ENCODE results near the gene FBXO30.
A peak's percentile ranks its signal among the peaks of the same experiment; 100 is the strongest.

FBXO30 gene

DNA sequence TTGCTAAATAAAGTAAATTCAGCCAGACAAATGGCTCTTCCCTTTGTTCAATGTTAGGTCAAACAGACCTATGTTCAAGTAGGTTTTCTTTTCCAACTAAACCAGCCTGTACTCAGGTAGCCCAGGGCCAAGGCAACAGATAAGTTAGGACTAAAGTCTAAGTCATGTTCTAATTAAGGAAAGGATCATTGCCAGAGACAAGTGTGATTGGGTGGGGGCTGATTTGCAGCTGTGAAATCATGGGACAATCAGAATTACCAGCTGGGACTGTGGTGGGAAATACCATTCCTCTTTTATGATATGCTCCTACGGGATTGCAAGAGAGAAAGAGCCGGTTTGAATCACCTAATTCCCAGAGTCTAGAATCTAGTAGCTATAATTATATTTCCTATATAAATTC, 4.2 kb upstream of the FBXO30 start:
- H3K9me3 ChIP-seq (ENCODE audit: insufficient read depth, low read length, severe bottlenecking), result no peaks in the 10 kb centered on the region
- H3K4me1 ChIP-seq (ENCODE audit: insufficient read depth, low read length), result peaks cover 15% of the 10 kb centered on the region
- no peak overlapping the region for H3K4me3 ChIP-seq (ENCODE audit: low read depth in 1 of 2, low read length in 2 of 2)
- H3K4me2 ChIP-seq (ENCODE audit: insufficient read depth, low read length), result no peak overlapping the region
- no peaks in the 10 kb centered on the region for H3K27me3 ChIP-seq (ENCODE audit: insufficient read depth, low read length, poor library complexity)
- H3K79me2 ChIP-seq (ENCODE audit: insufficient read depth, low read length), result peaks cover 24% of the 10 kb centered on the region
- H4K20me1 ChIP-seq (ENCODE audit: insufficient read depth, low read length), result no peaks in the 10 kb centered on the region
- no peak overlapping the region for H2AFZ ChIP-seq (ENCODE audit: low read depth, low read length)
- no peak overlapping the region for H3K9ac ChIP-seq (ENCODE audit: low read depth, low read length)
- no peak for ATAC-seq (ENCODE audit: insufficient read depth, low read depth)
- H3K36me3 ChIP-seq (ENCODE audit: insufficient read depth, low read length), result no peaks in the 10 kb centered on the region; the same call in 1 of the 2 replicates
- H3K27ac ChIP-seq (ENCODE audit: low read length), result no peak overlapping the region
- DNase-seq, result no peak
- TF ChIP-seq, protein P1, sequence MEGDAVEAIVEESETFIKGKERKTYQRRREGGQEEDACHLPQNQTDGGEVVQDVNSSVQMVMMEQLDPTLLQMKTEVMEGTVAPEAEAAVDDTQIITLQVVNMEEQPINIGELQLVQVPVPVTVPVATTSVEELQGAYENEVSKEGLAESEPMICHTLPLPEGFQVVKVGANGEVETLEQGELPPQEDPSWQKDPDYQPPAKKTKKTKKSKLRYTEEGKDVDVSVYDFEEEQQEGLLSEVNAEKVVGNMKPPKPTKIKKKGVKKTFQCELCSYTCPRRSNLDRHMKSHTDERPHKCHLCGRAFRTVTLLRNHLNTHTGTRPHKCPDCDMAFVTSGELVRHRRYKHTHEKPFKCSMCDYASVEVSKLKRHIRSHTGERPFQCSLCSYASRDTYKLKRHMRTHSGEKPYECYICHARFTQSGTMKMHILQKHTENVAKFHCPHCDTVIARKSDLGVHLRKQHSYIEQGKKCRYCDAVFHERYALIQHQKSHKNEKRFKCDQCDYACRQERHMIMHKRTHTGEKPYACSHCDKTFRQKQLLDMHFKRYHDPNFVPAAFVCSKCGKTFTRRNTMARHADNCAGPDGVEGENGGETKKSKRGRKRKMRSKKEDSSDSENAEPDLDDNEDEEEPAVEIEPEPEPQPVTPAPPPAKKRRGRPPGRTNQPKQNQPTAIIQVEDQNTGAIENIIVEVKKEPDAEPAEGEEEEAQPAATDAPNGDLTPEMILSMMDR (IDR thresholded peaks at IDR 0.05; ENCODE audit: borderline replicate concordance, extremely low read depth, low read length, poor library complexity, severe bottlenecking), result no peak
- TF ChIP-seq EZH2 (IDR thresholded peaks at IDR 0.05; ENCODE audit: borderline replicate concordance, low read depth, low read length, severe bottlenecking), result no peak

DNA sequence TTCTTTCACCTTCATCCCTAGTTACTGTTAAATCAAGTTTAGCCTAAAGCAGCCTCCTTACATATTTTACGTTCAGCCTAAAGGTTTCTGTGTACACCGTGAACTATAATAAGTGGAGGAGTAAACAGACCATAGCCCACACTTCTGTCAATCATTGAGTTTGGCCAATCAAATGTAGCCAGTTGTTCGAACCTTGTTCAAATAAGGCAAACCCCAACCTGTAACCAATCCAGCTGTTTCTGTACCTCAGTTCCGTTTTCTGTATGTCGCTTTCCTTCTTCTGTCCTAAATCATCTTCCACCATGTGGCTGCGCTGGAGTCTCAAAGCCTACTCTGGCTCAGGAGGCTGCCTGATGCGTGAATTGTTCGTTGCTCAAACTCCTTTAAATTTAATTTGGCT, 1.8 kb upstream of the FBXO30 start:
- H2AFZ ChIP-seq (ENCODE audit: low read depth, low read length), result no peak overlapping the region
- no peaks in the 10 kb centered on the region for H3K27me3 ChIP-seq (ENCODE audit: insufficient read depth, low read length, poor library complexity)
- peaks cover 48% of the 10 kb centered on the region for H3K79me2 ChIP-seq (ENCODE audit: insufficient read depth, low read length)
- peak overlapping the region in 1 of 2 experiments; percentile 88; a peak in 1 of 4 replicates for H3K4me3 ChIP-seq (ENCODE audit: low read depth in 1 of 2, low read length in 2 of 2)
- H3K9me3 ChIP-seq (ENCODE audit: insufficient read depth, low read length, severe bottlenecking), result no peaks in the 10 kb centered on the region
- H3K4me1 ChIP-seq (ENCODE audit: insufficient read depth, low read length), result peaks cover 37% of the 10 kb centered on the region
- H4K20me1 ChIP-seq (ENCODE audit: insufficient read depth, low read length), result no peaks in the 10 kb centered on the region; the same call in 1 of the 2 replicates
- peak overlapping the region; percentile 89 for H3K9ac ChIP-seq (ENCODE audit: low read depth, low read length)
- no peaks in the 10 kb centered on the region; the same call in 1 of the 2 replicates for H3K36me3 ChIP-seq (ENCODE audit: insufficient read depth, low read length)
- ATAC-seq (ENCODE audit: insufficient read depth, low read depth) (no peak), DNase-seq (no peak)
- TF ChIP-seq EZH2 (IDR thresholded peaks at IDR 0.05; ENCODE audit: borderline replicate concordance, low read depth, low read length, severe bottlenecking), result no peak
- TF ChIP-seq, protein P1 (IDR thresholded peaks at IDR 0.05; ENCODE audit: borderline replicate concordance, extremely low read depth, low read length, poor library complexity, severe bottlenecking), result no peak
- H3K4me2 ChIP-seq (ENCODE audit: insufficient read depth, low read length), result peak overlapping the region; percentile 74
- no peak overlapping the region for H3K27ac ChIP-seq (ENCODE audit: low read length)

DNA sequence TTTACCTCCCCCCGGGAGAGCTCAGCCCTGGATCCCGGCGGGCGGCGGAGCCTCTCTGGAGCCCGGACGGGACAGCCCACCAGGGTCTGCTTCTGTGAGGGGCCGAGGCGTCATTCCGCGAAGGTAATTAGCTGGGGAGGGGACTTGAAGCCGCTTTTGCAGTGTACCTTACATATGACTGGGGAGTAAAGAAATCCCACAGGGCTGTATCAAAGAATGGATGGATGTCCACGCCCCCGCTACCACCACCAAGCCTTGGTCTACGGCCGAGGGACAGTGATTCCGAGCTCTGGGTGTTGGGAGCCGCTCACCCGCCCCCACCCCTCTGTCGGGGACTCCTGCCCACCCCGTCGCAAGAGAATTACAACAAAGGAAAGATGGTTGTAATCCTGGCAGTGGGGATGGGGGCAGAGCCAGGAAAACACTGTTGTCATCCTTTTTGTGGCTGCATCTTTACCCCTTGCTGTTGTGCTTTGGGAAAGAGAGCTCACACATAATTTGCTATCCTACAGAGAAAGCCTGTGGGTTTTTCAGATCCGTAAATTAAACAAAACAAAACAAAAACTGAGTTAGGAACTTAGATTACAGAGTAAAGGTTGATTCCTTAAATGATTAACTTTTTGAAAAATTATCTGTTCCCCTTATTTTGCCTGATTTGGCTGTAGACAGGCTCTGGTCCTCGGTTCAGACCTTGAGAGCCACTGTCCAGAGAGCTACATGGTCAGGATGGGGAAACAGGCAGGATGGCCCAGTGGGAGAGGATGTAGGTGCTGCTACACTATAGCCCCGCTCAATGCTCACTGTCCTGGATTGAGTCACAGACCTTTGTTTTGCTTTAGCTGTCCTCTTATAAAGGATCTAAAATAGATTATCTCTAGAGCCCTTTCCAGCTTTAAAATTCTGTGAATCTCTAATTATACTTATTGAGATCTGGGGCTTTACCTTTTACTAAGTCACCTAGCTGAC, 997 bp upstream of the FBXO30 start:
- Histone ChIP-seq H3K4me3 (ENCODE audit: low read depth in 1 of 2, low read length in 2 of 2) (peak overlapping the region; percentile 69 to 88), H3K4me1 (ENCODE audit: insufficient read depth, low read length) (peaks cover 43% of the 10 kb centered on the region), H2AFZ (ENCODE audit: low read depth, low read length) (peak overlapping the region; percentile 90), H3K9me3 (ENCODE audit: insufficient read depth, low read length, severe bottlenecking) (no peaks in the 10 kb centered on the region), H3K9ac (ENCODE audit: low read depth, low read length) (peak overlapping the region; percentile 89), H3K27me3 (ENCODE audit: insufficient read depth, low read length, poor library complexity) (no peaks in the 10 kb centered on the region), H3K4me2 (ENCODE audit: insufficient read depth, low read length) (peak overlapping the region; percentile 74), H4K20me1 (ENCODE audit: insufficient read depth, low read length) (no peaks in the 10 kb centered on the region; the same call in 1 of the 2 replicates), H3K36me3 (ENCODE audit: insufficient read depth, low read length) (no peaks in the 10 kb centered on the region; the same call in 1 of the 2 replicates), H3K27ac (ENCODE audit: low read length) (peak overlapping the region; percentile 92), H3K79me2 (ENCODE audit: insufficient read depth, low read length) (peaks cover 56% of the 10 kb centered on the region)
- peak; percentile 51 for ATAC-seq (ENCODE audit: insufficient read depth, low read depth)
- DNase-seq, result peak; percentile 24
- no peak for TF ChIP-seq EZH2 (IDR thresholded peaks at IDR 0.05; ENCODE audit: borderline replicate concordance, low read depth, low read length, severe bottlenecking)
- TF ChIP-seq, protein P1 (IDR thresholded peaks at IDR 0.05; ENCODE audit: borderline replicate concordance, extremely low read depth, low read length, poor library complexity, severe bottlenecking), result no peak
